Stimulated activated CD8-positive, alpha-beta memory T cell treated with anti-CD3 and anti-CD28 coated beads, Interleukin-15, amount 100 ng/mL, for 4 hours (primary cell): Measurements from ENCODE around the gene RGS3.
"Not testable (repeated sequence)": the region's sequence is repeated elsewhere in the genome, so short reads cannot be mapped to it uniquely, and the experiment has no call there.

ENCODE experiments used
- DNase-seq, 2 donors: peaks; one replicate each; pipeline ENCODE4 v3.0.0-alpha.2; 2020; ENCODE audit warnings: low read depth in 2 of 2

The RGS3 gene

DNA sequence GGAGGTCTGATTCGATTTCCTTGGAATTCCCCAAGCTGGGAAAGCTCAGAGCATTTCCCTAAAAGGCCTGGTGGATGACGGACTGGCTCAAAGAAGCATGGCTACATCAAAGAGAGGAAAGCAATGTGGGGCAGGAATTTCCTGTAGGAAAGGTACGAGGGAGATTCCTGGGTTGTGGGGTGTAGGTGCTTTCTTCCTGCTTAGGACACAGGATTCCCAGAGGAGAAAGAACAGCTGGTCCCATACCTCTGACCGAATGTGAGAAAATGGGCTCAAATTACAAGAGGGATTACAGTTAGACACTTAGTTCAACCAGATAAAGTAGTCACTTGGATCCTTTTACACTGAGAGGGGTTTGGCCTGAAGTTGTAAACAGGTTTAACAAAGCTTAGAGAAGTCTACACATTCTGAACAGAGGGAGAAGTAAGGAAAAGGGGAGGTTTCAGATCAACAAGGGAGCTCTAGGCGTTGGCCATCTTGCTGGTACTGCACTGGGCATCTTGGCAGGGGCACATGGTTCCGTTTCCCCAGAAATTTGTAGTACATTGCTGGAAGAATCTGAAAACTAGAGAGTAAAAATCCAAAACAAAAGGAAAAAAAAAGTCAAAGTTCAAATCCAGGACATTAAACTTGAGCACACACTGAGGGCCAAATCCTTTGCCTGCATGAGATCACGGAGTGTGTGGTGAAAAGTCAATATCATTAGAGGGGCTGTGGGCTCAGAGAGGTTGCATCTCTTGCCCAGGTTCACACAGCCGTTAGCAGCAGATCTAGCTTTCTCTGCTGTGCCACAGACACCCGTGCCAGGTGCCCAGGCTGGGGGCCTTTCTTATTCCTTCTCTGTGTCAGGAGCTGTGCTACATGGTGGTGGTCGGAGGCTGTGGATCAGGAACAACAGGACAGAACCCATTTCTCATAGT is 171.3 kb downstream of the RGS3 start:
- no peak for DNase-seq

- DNase-seq: no peak
Observed at GRCh38 chr9:113635586-113635985, 172.1 kb downstream of the RGS3 start.

- DNase-seq: no peak
Observed at GRCh38 chr9:113636165-113636564, 172.6 kb downstream of the RGS3 start.

- no peak for DNase-seq
Observed at GRCh38 chr9:113636693-113637092, 173.2 kb downstream of the RGS3 start.

- no peak for DNase-seq
Observed at GRCh38 chr9:113638490-113638889, 175.0 kb downstream of the RGS3 start.

DNA sequence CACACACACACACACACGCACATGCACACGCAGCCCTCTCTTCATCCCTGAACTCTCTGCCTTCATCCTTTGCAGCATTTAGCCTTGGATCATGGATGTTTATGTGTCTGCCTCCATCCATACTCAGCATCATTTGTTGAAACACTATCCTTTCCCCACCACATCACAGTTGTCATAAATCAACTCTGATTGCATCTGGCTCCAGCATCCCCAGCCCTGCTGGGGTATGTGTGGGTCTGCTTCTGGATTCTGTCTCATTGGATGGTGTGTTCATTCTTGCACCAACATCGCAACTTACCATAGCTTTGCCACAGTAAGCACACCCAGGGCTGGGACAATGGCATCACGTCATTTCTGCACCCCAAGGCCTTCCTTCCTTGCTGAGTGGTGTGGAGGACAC is 175.4 kb downstream of the RGS3 start:
- DNase-seq: no peak

- DNase-seq: not testable (repeated sequence)
Observed at GRCh38 chr9:113639411-113639970, 176.0 kb downstream of the RGS3 start.

DNA sequence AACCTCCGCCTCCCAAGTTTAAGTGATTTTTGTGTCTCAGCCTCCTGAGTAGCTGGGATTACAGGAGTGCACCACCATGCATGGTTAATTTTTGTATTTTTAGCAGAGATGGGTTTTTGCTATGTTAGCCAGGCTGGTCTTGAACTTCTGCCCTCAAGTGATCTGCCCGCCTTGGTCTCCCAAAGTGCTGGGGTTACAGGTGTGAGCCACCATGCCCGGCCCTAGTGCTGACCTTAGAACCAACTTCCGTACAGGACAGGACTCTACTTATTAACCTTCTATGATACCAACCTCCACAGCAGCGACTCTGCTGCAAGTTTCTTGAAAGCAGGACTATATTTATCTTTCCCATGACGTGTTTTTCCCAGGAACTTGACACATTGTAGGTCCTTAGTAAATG is 176.9 kb downstream of the RGS3 start:
- DNase-seq: no peak

DNA sequence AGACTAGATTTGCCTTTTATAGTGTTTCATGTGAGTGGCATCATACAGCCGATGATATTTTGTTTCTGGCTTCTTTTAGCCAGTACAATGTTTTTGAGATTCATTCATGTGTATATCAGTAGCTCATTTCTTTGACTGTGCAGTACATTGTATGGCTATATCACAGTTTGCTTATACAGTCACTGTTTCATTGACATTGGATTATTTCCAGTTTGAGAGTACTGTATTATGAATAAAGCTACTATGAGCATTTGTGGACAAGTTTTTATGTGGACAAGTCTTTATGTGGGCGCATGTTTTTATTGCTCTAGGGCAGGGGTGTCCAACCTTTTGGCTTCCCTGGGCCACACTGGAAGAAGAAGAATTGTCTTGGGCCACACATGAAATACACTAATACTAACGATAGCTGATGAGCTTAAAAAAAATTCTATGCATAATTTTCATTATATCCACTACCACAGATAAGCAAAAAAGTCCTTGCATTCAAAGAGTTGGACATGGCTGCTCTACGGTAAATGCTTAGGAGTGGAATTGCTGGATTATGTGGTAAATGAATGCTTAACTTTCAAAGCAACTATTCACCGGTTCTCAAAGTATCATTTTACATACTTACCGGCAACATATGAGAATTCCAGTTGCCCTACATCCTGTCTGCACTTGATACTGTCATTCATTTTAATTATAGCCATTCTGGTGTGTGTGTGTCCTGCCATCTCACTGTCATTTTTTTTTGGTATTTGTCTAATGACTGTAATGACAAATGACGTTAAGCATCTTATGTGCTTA is 177.8 kb downstream of the RGS3 start:
- no peak for DNase-seq

DNA sequence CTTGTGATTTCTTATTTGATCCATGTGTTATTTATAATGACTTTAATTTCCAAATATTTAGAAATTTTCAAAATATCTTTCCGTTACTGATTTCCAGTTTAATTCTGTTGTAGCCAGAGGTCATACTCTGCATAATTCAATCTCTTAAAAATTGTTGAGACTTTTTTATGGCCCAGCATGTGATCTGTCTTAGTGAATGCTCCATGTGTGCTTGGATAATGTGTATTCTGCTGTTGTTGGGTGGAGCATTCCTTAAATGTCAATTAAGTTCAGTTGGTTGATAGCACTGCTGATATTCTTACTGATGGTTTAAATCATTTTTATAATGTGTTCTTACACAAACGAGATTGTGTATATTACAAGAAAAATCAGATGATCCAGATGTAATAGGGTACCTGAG is 180.8 kb downstream of the RGS3 start:
- DNase-seq: no peak

DNA sequence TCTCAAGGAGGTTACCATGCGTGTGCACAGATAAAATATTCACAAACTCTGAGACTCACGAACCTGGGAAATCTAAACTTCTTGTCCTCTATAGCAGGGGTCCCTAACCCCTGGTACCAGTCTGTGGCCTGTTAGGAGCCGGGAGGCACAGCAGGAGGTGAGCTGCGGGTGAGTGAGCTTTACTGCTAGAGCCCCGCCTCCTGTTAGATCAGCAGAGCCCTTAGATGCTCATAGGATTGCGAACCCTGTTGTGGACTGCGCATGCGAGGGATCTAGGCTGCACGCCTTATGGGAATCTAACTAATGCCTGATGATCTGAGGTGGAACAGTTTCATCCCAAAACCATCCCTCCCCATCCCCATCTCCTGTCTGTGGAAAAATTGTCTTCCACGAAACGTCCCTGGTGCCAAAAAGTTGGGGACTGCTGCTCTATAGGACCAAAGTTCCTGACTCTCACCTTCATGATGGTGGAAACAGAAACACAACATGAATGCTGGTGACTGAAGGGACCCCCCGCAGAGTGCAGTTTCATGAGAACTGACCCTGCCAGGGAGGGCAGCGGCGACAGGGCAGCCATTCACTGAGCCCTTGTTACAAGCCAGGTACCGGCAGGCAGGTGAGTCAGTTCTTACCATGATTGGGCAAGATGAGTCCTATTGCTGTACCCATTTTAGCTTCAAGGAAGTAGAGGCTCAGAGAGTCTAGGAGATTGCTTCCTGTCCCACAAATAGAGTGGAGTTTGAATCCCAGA is 181.9 kb downstream of the RGS3 start:
- no peak for DNase-seq

DNA sequence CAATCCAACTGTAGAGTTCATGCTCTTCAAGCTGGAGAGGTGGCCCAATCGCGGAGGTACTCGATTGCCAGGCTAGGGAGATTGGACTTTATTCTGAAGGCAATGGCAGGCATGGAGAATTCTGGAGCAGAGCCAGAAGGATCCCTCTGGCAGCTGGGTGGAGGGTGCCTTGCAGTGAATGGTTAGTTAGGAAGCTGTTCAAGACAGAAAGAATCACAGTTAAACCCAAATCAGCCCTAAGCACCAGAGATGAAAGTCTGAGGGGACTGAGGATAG is 182.4 kb downstream of the RGS3 start:
- no peak for DNase-seq

- DNase-seq: no peak
Observed at GRCh38 chr9:113646491-113646890, 183.0 kb downstream of the RGS3 start.
